Caco-2 (cell line): ENCODE measurements around the gene HOXB9. TPM values are rescaled to one million over a fixed set of nuclear protein-coding genes. Genes with fewer than 3 reads are reported as not detected.

Experiments used
- BruUV-seq: library from RNA; stranded (reverse); fragments of 400-500 nt; replicated peaks from 2 replicates; lab custom pipeline; 2021; lab: Mats Ljungman, UMichigan
- CTCF ChIA-PET: fragments of 300-600 bp; sonication (Branson Sonifier 250); formaldehyde crosslinking; loops from one replicate; lab custom pipeline; 2022; ENCODE audit warnings: antibody characterized with exemption; lab: Charles Lee
- POLR2A ChIA-PET: fragments of 300-600 bp; sonication (Branson Sonifier 250); formaldehyde crosslinking; loops from one replicate; lab custom pipeline; 2022; ENCODE audit warnings: antibody characterized with exemption; lab: Charles Lee
- DNase-seq, 2 experiments: peaks; one replicate each; pipeline versions ENCODE4 v3.0.0 to v3.0.0-alpha.2; 2020 to 2022
- H3K27me3 ChIP-seq: replicated peaks from 2 replicates; pipeline ENCODE4 v1.6.0; 2011; ENCODE audit warnings: low read length; ENCODE audit not compliant: control insufficient read depth, insufficient read depth
- H3K36me3 ChIP-seq: 2 replicates; pipeline ENCODE4 v1.5.1; 2011; ENCODE audit warnings: low read length; ENCODE audit not compliant: control insufficient read depth, insufficient read depth
- H3K4me1 ChIP-seq: fragments of 250-450 bp; sonication (Bioruptor Pico); 2 replicates; pipeline ENCODE4 v1.5.1; 2020; ENCODE audit warnings: mild to moderate bottlenecking
- H3K4me3 ChIP-seq: 2 replicates; pipeline ENCODE4 v1.5.1; 2011; ENCODE audit warnings: low read depth, mild to moderate bottlenecking, control low read depth, low read length
- H3K9me3 ChIP-seq: fragments of 250-450 bp; sonication (Bioruptor Pico); 2 replicates; pipeline ENCODE4 v1.5.1; 2020; ENCODE audit warnings: mild to moderate bottlenecking, moderate library complexity
- H3K27ac Mint-ChIP-seq: one replicate; pipeline ENCODE4 v1.8.0; 2022; ENCODE audit warnings: mixed read lengths; ENCODE audit not compliant: unreplicated experiment
- H3K27me3 Mint-ChIP-seq: one replicate; pipeline ENCODE4 v1.8.0; 2022; ENCODE audit warnings: mixed read lengths; ENCODE audit not compliant: insufficient read depth, unreplicated experiment
- H3K36me3 Mint-ChIP-seq: one replicate; pipeline ENCODE4 v1.8.0; 2022; ENCODE audit warnings: mild to moderate bottlenecking, mixed read lengths; ENCODE audit not compliant: insufficient read depth, unreplicated experiment
- H3K4me1 Mint-ChIP-seq: one replicate; pipeline ENCODE4 v1.8.0; 2022; ENCODE audit warnings: low read depth, mixed read lengths; ENCODE audit not compliant: unreplicated experiment
- H3K4me3 Mint-ChIP-seq: one replicate; pipeline ENCODE4 v1.8.0; 2022; ENCODE audit warnings: mild to moderate bottlenecking, moderate library complexity, mixed read lengths; ENCODE audit not compliant: unreplicated experiment
- H3K9me3 Mint-ChIP-seq: one replicate; pipeline ENCODE4 v1.8.0; 2022; ENCODE audit warnings: mixed read lengths; ENCODE audit not compliant: unreplicated experiment
- intact Hi-C: fragments of 100-400 bp; cut with micrococcal nuclease; formaldehyde crosslinking; loops from one replicate; pipeline ENCODE4 v1.10.0; 2022; ENCODE audit not compliant: unreplicated experiment
- total RNA-seq: library from RNA; stranded (reverse); gene quantifications from 2 replicates; pipeline ENCODE4 v1.2.3, GENCODE V29; 2022
- TF ChIP-seq, protein P1 (sequence below), 2 experiments: fragments of 200-600 bp in 1 of 2; IDR thresholded peaks; 1 replicate in 1 of 2; 2 replicates in 1 of 2; pipeline versions ENCODE4 v1.5.1 to v1.8.0; 2011 to 2022; ENCODE audit warnings: antibody characterized with exemption in 1 of 2, control low read depth in 1 of 2, inconsistent platforms in 1 of 2, low read depth in 1 of 2, low read length in 1 of 2, mild to moderate bottlenecking in 1 of 2, moderate library complexity in 1 of 2; ENCODE audit not compliant: insufficient read depth in 1 of 2, severe bottlenecking in 1 of 2, unreplicated experiment in 1 of 2

Gene HOXB9
- total RNA-seq, 1 experiment from 2014 or later: 4.5 TPM

DNA sequence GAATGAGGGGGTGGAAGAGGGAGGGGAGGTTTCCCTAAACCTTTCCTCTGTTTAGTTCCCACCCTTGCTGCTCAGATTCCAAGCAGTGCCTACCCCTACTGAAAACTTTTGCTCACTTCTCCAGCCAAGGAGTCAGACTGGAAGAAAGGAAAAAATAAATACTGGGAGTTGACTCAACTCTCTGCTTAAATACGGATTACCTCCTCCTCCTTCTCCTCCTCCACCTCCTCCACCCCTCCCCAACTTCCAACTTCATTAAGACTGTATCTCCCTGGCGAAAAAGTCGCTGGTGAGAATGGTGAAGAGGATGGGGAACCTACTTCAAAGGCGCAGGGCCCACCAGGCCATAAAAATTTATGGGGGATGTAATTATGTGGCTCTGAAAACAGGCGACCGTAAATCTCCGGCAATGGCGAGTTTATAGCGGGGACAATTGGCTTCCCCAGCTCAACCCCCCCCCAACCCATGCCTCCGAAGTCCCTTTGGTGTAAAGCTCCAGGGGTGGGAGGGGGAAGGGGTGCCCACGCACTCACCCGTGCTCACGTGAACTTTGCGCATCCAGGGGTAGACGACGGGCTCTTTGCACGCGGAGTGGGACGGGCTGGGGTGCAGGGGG is 48.7 kb downstream of the HOXB9 start:
- intact Hi-C loops: no loop called here
- H3K9me3 ChIP-seq: no peaks in the 10 kb centered on the region
- Mint-ChIP-seq H3K36me3 (peaks cover 4% of the 10 kb centered on the region), H3K9me3 (no peaks in the 10 kb centered on the region), H3K27me3 (peaks cover 12% of the 10 kb centered on the region), H3K4me1 (peaks cover 25% of the 10 kb centered on the region), H3K27ac (no peak overlapping the region), H3K4me3 (peak overlapping the region; percentile 88)
- H3K36me3 ChIP-seq: no peaks in the 10 kb centered on the region
- peaks cover 2% of the 10 kb centered on the region; the same call in 1 of the 2 replicates for H3K27me3 ChIP-seq
- BruUV-seq: no TSS peak
- TF ChIP-seq, protein P1, sequence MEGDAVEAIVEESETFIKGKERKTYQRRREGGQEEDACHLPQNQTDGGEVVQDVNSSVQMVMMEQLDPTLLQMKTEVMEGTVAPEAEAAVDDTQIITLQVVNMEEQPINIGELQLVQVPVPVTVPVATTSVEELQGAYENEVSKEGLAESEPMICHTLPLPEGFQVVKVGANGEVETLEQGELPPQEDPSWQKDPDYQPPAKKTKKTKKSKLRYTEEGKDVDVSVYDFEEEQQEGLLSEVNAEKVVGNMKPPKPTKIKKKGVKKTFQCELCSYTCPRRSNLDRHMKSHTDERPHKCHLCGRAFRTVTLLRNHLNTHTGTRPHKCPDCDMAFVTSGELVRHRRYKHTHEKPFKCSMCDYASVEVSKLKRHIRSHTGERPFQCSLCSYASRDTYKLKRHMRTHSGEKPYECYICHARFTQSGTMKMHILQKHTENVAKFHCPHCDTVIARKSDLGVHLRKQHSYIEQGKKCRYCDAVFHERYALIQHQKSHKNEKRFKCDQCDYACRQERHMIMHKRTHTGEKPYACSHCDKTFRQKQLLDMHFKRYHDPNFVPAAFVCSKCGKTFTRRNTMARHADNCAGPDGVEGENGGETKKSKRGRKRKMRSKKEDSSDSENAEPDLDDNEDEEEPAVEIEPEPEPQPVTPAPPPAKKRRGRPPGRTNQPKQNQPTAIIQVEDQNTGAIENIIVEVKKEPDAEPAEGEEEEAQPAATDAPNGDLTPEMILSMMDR (IDR thresholded peaks at IDR 0.05; ENCODE audit: insufficient read depth in 1 of 2, low read depth in 1 of 2, low read length in 1 of 2, severe bottlenecking in 1 of 2, unreplicated experiment in 1 of 2): no peak
- ChIA-PET CTCF (interaction anchor here (0.5 to 1.0 kb wide), 5 partner anchors 73 to 559 kb away, joined by 3 to 4 read pairs (median 3); no protein-coding TSS in a partner anchor), POLR2A (interaction anchor here (0.6 to 0.9 kb wide), 2 partner anchors 529 kb away, joined by 3 to 4 read pairs; partner anchors contain the start of gene NFE2L1)
- H3K4me3 ChIP-seq: peak overlapping the region; percentile 60
- peak; percentile 50 to 83 for DNase-seq
- H3K4me1 ChIP-seq: peaks cover 35% of the 10 kb centered on the region

DNA sequence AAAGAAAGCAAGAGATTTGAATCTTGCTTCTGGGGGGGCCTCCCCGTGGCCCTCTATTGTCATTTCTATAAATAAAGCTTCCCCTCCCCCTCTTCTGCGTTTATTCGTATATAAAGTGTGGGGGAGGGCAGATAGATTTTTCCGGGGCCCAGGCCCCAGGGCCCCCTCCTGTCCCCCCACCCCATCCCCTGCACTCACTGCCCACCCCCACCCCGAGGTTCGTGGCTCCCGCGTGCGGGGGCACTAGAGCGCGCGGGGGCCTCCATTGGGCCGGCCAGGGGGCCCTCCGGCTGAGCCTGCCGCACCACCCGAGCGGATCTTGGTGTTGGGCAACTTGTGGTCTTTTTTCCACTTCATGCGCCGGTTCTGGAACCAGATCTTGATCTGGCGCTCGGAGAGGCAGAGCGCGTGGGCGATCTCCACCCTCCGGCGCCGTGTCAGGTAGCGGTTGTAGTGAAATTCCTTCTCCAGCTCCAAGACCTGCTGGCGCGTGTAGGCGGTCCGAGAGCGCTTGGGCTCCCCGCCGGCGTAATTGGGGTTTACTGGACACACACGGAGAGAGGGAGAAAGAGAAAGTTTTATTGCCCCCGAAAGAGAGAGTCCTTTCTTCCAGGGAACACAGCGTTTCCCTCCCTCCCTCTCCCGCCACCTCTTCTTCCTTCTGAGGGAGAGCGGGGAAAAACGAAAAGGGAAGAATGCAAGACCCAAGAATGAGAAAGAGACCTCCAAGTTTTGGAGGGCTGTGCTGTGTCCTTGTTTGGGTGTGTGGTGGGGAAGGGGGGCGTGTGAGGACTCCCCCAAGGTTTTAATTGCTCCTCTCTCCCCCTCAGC is 49.5 kb downstream of the HOXB9 start:
- POLR2A ChIA-PET: no interaction called here
- TF ChIP-seq, protein P1 (IDR thresholded peaks at IDR 0.05; ENCODE audit: insufficient read depth in 1 of 2, low read depth in 1 of 2, low read length in 1 of 2, severe bottlenecking in 1 of 2, unreplicated experiment in 1 of 2): no peak
- H3K36me3 Mint-ChIP-seq: peaks cover 4% of the 10 kb centered on the region
- H3K27me3 ChIP-seq: peaks cover 2% of the 10 kb centered on the region; the same call in 1 of the 2 replicates
- no peaks in the 10 kb centered on the region for H3K9me3 Mint-ChIP-seq
- H3K9me3 ChIP-seq: no peaks in the 10 kb centered on the region
- no peak overlapping the region for H3K27ac Mint-ChIP-seq
- peaks cover 25% of the 10 kb centered on the region for H3K4me1 Mint-ChIP-seq
- H3K36me3 ChIP-seq: no peaks in the 10 kb centered on the region
- no peak overlapping the region for H3K4me3 ChIP-seq
- intact Hi-C loops: no loop called here
- no peak for DNase-seq
- BruUV-seq: no TSS peak
- H3K4me3 Mint-ChIP-seq: peak overlapping the region; percentile 88
- H3K4me1 ChIP-seq: peaks cover 35% of the 10 kb centered on the region
- CTCF ChIA-PET: interaction anchor here (1.0 kb wide), 1 partner anchor 21 kb away, joined by 3 read pairs; no protein-coding TSS in a partner anchor
- H3K27me3 Mint-ChIP-seq: peaks cover 12% of the 10 kb centered on the region
